Heart left ventricle (tissue), 16 donors: ENCODE data around the gene SERINC5. TPM values are rescaled to one million over a fixed set of nuclear protein-coding genes. Genes with fewer than 3 reads are reported as not detected.

Experiments used
- ATAC-seq, 4 donors: fragments of 200-7000 bp; cut with Tn5 transposase; one replicate each; pipeline ENCODE4 v1.9.1; 2020 to 2022; ENCODE audit warnings: moderate library complexity in 4 of 4, mild to moderate bottlenecking in 3 of 4, moderate number of reproducible peaks in 1 of 4
- DNase-seq, 5 donors: peaks; one replicate each; pipeline ENCODE4 v3.0.0-alpha.2; 2020
- H3K27ac ChIP-seq, 12 donors: fragments of 200-600 bp; sonication (generic) in 4 of 12; one replicate each; pipeline versions ENCODE4 v1.5.0 to v1.8.0; 2016 to 2022; ENCODE audit warnings: mild to moderate bottlenecking in 2 of 12
- H3K27me3 ChIP-seq, 9 donors: fragments of 200-600 bp; sonication (generic) in 2 of 9; one replicate each; pipeline versions ENCODE4 v1.5.1 to v1.8.0; 2016 to 2022; ENCODE audit warnings: mild to moderate bottlenecking in 3 of 9
- H3K36me3 ChIP-seq, 9 donors: fragments of 200-600 bp; sonication (generic) in 2 of 9; one replicate each; pipeline versions ENCODE4 v1.5.0 to v1.8.0; 2018 to 2022; ENCODE audit warnings: mild to moderate bottlenecking in 2 of 9
- H3K4me1 ChIP-seq, 12 donors: fragments of 200-600 bp; sonication (generic) in 4 of 12; one replicate each; pipeline versions ENCODE4 v1.5.0 to v1.8.0; 2016 to 2022; ENCODE audit warnings: mild to moderate bottlenecking in 3 of 12
- H3K4me3 ChIP-seq, 12 donors: fragments of 200-600 bp; sonication (generic) in 4 of 12; one replicate each; pipeline versions ENCODE4 v1.5.0 to v1.8.0; 2017 to 2022; ENCODE audit warnings: mild to moderate bottlenecking in 9 of 12, moderate library complexity in 4 of 12
- H3K9me3 ChIP-seq, 12 donors: fragments of 200-600 bp; sonication (generic) in 4 of 12; one replicate each; pipeline versions ENCODE4 v1.5.0 to v1.8.0; 2016 to 2022; ENCODE audit warnings: mild to moderate bottlenecking in 1 of 12
- POLR2A ChIP-seq, 2 donors: fragments of 450-650 bp; IDR thresholded peaks; one replicate each; pipeline ENCODE4 v1.6.1; 2017; ENCODE audit warnings: antibody characterized with exemption in 2 of 2, mild to moderate bottlenecking in 2 of 2, moderate library complexity in 2 of 2
- whole genome bisulfite sequencing, 4 donors: extraction: QIAGEN DNeasy Blood & Tissue Kit in 2 of 4; methylation state at CpG; one replicate each; pipeline versions ENCODE4 v1.1.5 to v1.1.7; 2013 to 2018; 5-methylcytosine and 5-hydroxymethylcytosine counted together
- intact Hi-C, 10 donors: fragments of 100-400 bp; cut with DNase I; formaldehyde crosslinking; loops; one replicate each; pipeline versions ENCODE4 v1.11.1 to v1.14.2; 2022
- polyA plus RNA-seq, 2 donors: library from polyadenylated mRNA; stranded (reverse); fragments of 200-250 nt; gene quantifications; one replicate each; pipeline ENCODE4 v1.2.3, GENCODE V29; 2013
- total RNA-seq, 9 donors: library from RNA; depleted of rRNA in 2 of 9; stranded (reverse); fragments of >200 nt in 2 of 9; fragmentation: NEBNext Ultra II Directional in 3 of 9; extraction: Animal tissue kit (Norgen Biotek cat#: 25700) in 3 of 9; gene quantifications; one replicate each; pipeline versions ENCODE4 v1.1.0 to v1.2.4, GENCODE V29; 2016 to 2023
- TF ChIP-seq, protein P1 (sequence below), 12 donors: fragments of 200-600 bp; sonication (generic) in 4 of 12; IDR thresholded peaks; one replicate each; pipeline versions ENCODE4 v1.5.0 to v1.8.0; 2018 to 2022; ENCODE audit warnings: antibody characterized with exemption in 12 of 12, mild to moderate bottlenecking in 5 of 12
- donor health status: ischemic (EF 13 %, LVEDD 7.1; RV severe dilation, severe dysfunction).
- donor health status: healthy with polysubstance abuse.
- donor health status: DM: no; HTN: yes; CAD: no.
- donor health status: DM: no; HTN: no; CAD: no.
- donor health status: ischemic (EF 25% LVEDD 6.9; RV normal size, moderate dysfunction).
- donor health status: ischemic (EF 25% LVEDD 5.7; RV mildly dilated, moderate dysfunction).
- donor health status: healthy.
- donor health status: DM: yes; HTN: yes; CAD: no.
- donor health status: ischemic (EF 35%, LVEDD 5.7; RV mildly dilated, moderate dysfunction).
- donor health status: nonischemic (EF 11% LVEDD 7.7; RV severe dilation, severe dysfunction).
- donor health status: DM: yes; HTN: yes; CAD: no.
- donor health status: PGD.
- donor health status: ischemic (EF 29% LVEDD 5.4; RV normal size, mild dysfunction).
- donor health status: nonischemic (EF 23%, LVEDD 6.1; RV moderate dilation, normal function).

The SERINC5 gene
- total and polyA plus RNA-seq, 11 donors: 3.2 to 25.9 (median 13.5) TPM

DNA sequence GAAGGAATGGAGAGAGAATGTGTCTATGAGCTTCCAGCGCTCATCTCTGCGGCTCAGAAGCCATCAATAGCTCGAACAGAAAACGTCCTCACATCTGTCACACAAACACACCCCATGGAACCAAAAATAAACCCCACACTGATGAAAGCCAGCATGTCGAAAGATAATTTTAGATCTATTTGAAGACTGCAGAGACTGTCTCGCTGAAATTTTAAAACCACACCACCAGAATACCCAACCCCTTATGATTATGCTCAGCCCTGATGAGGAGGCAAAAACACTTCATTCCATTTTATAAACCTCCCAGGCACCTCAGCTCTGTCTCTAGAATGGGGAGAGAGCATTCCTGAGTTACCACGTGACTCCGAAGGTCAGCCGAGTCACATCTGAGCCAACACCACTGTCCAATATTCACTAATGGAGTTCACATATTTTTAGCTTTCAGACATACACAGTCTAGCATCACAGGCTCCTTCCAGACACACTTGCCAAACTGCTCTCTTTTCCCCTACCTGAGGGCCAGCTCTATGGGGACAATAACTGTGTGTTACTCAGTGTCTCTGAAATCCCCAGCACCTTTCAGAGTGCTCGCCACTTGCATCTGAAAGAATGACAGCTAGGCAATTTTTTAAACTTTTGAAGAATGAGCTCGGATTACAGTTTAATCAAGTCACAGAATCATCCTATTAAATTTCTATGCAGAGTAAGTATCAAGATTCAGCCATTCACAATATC lies 63.2 kb downstream of the SERINC5 start:
- intact Hi-C loops: loop anchor here (2.0 to 10.0 kb wide), 8 partner anchors 22 to 65 kb away; partner anchors contain the start of gene SERINC5 (in 8 of the 10)
- 19 to 35% (median 23%) methylated on average over 11 of the region's 11 CpGs for WGBS, 4 donors
- H3K36me3 ChIP-seq: no peaks in the 10 kb centered on the region
- no peaks in the 10 kb centered on the region for H3K27me3 ChIP-seq
- H3K9me3 ChIP-seq: no peaks in the 10 kb centered on the region
- peak; percentile 84 to 86 (median 86) for ATAC-seq
- H3K27ac ChIP-seq: peak overlapping the region; percentile 67 to 90 (median 80)
- peaks cover 0 to 75% (median 51%) of the 10 kb centered on the region in 12 donors for H3K4me1 ChIP-seq
- H3K4me3 ChIP-seq: peak overlapping the region in 7 of 12 donors; percentile 1 to 22 (median 9)
- DNase-seq: peak in 4 of 5 donors; percentile 36 to 58 (median 44)
- TF ChIP-seq POLR2A (IDR thresholded peaks at IDR 0.05): no peak
- TF ChIP-seq, protein P1, sequence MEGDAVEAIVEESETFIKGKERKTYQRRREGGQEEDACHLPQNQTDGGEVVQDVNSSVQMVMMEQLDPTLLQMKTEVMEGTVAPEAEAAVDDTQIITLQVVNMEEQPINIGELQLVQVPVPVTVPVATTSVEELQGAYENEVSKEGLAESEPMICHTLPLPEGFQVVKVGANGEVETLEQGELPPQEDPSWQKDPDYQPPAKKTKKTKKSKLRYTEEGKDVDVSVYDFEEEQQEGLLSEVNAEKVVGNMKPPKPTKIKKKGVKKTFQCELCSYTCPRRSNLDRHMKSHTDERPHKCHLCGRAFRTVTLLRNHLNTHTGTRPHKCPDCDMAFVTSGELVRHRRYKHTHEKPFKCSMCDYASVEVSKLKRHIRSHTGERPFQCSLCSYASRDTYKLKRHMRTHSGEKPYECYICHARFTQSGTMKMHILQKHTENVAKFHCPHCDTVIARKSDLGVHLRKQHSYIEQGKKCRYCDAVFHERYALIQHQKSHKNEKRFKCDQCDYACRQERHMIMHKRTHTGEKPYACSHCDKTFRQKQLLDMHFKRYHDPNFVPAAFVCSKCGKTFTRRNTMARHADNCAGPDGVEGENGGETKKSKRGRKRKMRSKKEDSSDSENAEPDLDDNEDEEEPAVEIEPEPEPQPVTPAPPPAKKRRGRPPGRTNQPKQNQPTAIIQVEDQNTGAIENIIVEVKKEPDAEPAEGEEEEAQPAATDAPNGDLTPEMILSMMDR (IDR thresholded peaks at IDR 0.05): no peak

DNA sequence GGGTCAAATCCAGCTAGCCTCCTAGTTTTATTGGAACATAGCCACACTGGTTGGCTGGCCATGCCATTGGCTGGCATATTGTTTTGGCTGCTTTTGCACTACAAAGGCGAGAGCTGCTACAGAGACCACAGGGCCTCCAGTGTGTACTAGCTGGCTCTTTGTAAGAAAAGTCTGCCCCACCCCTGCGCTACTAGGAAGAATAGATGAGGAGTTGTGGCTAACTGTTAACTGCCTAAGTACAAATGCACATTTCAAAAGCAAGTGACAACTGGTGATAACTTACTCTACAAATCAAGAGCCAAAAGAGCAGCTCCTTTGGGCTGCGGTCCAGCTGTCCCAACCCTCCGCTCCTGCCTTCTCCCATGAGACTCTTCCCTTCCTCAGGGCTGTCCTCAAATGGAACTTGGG lies 63.9 kb downstream of the SERINC5 start:
- DNase-seq (peak; percentile 55 to 73 (median 62)), ATAC-seq (peak; percentile 44 to 73 (median 64))
- peak overlapping the region; percentile 67 to 90 (median 80) for H3K27ac ChIP-seq
- H3K9me3 ChIP-seq: no peaks in the 10 kb centered on the region
- no peak for TF ChIP-seq POLR2A (IDR thresholded peaks at IDR 0.05)
- TF ChIP-seq, protein P1 (IDR thresholded peaks at IDR 0.05): no peak
- WGBS, 4 donors: 14 to 22% (median 15%) methylated on average over 4 of the region's 4 CpGs
- peaks cover 0 to 76% (median 55%) of the 10 kb centered on the region in 12 donors for H3K4me1 ChIP-seq
- intact Hi-C loops: loop anchor here (2.0 to 10.0 kb wide), 8 partner anchors 23 to 65 kb away; partner anchors contain the start of gene SERINC5 (in 8 of the 10)
- H3K27me3 ChIP-seq: no peaks in the 10 kb centered on the region
- H3K36me3 ChIP-seq: no peaks in the 10 kb centered on the region
- peak overlapping the region in 5 of 12 donors; percentile 1 to 22 (median 9) for H3K4me3 ChIP-seq

DNA sequence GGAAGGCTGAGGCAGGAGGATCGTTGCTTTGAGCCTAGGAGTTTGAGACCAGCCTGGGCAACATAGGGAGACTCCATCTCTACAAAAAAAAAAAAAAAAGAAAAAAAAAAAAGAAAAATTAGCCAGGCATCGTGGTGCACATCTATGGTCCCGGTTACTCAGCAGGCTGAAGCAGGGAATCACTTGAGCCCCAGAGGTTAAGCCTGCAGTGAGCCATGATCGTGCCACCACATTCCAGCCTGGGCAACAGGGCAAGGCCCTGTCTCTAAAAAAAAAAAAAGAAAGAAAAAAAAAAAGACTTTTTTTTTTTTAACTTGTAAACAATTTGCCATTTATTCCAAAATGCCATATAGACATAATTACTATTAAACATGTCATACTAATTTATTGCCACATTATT lies 64.5 kb downstream of the SERINC5 start:
- TF ChIP-seq POLR2A (IDR thresholded peaks at IDR 0.05): no peak
- TF ChIP-seq, protein P1 (IDR thresholded peaks at IDR 0.05): no peak
- ATAC-seq (no peak), DNase-seq (no peak)
- no peaks in the 10 kb centered on the region for H3K27me3 ChIP-seq
- peaks cover 0 to 78% (median 59%) of the 10 kb centered on the region in 12 donors for H3K4me1 ChIP-seq
- intact Hi-C loops: loop anchor here in 8 of 10 donors (5.0 to 10.0 kb wide), 5 partner anchors 47 to 66 kb away; partner anchors contain the start of gene SERINC5 (in 6 of the 8)
- no peak overlapping the region for H3K4me3 ChIP-seq
- 68 to 71% (median 69%) methylated on average over 4 of the region's 4 CpGs for WGBS, 4 donors
- H3K27ac ChIP-seq: peak overlapping the region; percentile 67 to 90 (median 80)
- no peaks in the 10 kb centered on the region for H3K36me3 ChIP-seq
- no peaks in the 10 kb centered on the region for H3K9me3 ChIP-seq

DNA sequence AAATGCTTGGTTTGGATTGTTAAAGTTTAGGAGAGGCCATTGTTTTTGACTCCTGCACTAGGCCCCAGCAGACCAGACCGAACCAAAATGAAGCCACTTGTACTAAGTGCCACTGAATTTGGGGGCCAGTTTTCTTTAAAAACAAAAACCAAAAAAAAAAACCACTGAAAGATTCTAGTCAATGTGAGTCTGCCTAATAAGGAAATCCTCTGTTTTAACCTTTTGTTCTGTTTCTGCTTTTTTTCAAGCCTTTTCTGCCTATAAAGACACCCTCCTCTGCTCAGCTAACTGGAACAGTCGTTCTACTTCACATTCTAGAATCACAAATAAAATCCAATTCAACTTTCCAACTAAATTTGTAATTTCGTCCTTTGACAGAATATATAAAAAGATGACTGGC lies 64.9 kb downstream of the SERINC5 start:
- Histone ChIP-seq H3K36me3 (no peaks in the 10 kb centered on the region), H3K27me3 (no peaks in the 10 kb centered on the region), H3K27ac (peak overlapping the region in 10 of 12 donors; percentile 1 to 90 (median 80)), H3K4me1 (peaks cover 0 to 77% (median 56%) of the 10 kb centered on the region in 12 donors), H3K4me3 (no peak overlapping the region), H3K9me3 (no peaks in the 10 kb centered on the region)
- no peak for TF ChIP-seq POLR2A (IDR thresholded peaks at IDR 0.05)
- TF ChIP-seq, protein P1 (IDR thresholded peaks at IDR 0.05): no peak
- DNase-seq (no peak), ATAC-seq (no peak)
- WGBS, 4 donors: 78 to 81% (median 79%) methylated on average over 3 of the region's 3 CpGs
- intact Hi-C loops: loop anchor here in 8 of 10 donors (5.0 to 10.0 kb wide), 5 partner anchors 46 to 66 kb away; partner anchors contain the start of gene SERINC5 (in 6 of the 8)
